ENCODE measurements around the gene AP5Z1. TPM values are rescaled to one million over a fixed set of nuclear protein-coding genes. Genes with fewer than 3 reads are reported as not detected.

AP5Z1 gene
- total RNA-seq, 2 experiments from 2014 or later = 32.8 to 35.0 TPM

DNA sequence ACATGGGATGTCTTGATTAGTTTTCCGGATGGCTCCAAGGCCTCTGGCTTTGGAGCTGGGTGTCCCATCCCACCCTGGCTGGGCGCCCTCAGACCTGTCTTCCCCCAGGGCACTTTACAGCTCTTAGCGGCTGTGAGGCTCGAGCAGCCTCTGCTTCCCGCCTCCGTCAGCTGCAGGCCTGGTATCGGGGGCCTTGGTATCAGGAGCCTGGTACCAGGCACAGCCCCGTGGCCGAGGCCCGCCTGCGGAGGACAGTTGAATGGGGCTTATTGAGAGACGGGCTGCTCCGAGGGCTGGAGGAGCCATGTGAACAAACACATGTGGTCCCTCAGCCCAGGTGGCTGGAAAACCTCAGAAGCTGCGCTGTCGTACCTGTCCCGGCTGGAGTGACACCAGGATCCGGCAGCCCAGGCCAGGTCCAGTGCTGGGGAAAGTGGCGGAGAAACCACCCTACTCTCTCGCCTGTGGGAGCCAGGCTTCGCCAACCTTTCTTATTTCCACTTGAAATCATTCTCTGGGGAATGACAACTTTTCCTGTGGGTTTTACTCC, 23.9 kb upstream of the AP5Z1 start:
- Histone ChIP-seq H3K4me2 (ENCODE audit: low read length) (no peak overlapping the region), H3K4me1 (ENCODE audit: insufficient read depth, low read length, poor library complexity, severe bottlenecking) (no peaks in the 10 kb centered on the region), H2AFZ (ENCODE audit: low read length) (no peak overlapping the region), H3K36me3 (ENCODE audit: insufficient read depth, low read length) (peaks cover 57% of the 10 kb centered on the region), H3K4me3 (ENCODE audit: low read depth, low read length, poor library complexity, severe bottlenecking) (no peak overlapping the region), H3K9me3 (ENCODE audit: low read length) (no peaks in the 10 kb centered on the region), H3K27ac (ENCODE audit: low read depth, low read length, poor library complexity, severe bottlenecking) (no peak overlapping the region), H4K20me1 (ENCODE audit: insufficient read depth, low read length) (no peaks in the 10 kb centered on the region), H3K9me2 (ENCODE audit: insufficient read depth, low read length) (no peaks in the 10 kb centered on the region), H3K79me2 (ENCODE audit: insufficient read depth, low read depth, low read length) (peaks cover 4% of the 10 kb centered on the region; the same call in 1 of the 2 replicates)
- intact Hi-C loops (cut with micrococcal nuclease; ENCODE audit: unreplicated experiment) = no loop called here
- TF ChIP-seq, protein P1, sequence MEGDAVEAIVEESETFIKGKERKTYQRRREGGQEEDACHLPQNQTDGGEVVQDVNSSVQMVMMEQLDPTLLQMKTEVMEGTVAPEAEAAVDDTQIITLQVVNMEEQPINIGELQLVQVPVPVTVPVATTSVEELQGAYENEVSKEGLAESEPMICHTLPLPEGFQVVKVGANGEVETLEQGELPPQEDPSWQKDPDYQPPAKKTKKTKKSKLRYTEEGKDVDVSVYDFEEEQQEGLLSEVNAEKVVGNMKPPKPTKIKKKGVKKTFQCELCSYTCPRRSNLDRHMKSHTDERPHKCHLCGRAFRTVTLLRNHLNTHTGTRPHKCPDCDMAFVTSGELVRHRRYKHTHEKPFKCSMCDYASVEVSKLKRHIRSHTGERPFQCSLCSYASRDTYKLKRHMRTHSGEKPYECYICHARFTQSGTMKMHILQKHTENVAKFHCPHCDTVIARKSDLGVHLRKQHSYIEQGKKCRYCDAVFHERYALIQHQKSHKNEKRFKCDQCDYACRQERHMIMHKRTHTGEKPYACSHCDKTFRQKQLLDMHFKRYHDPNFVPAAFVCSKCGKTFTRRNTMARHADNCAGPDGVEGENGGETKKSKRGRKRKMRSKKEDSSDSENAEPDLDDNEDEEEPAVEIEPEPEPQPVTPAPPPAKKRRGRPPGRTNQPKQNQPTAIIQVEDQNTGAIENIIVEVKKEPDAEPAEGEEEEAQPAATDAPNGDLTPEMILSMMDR (conservative IDR thresholded peaks at IDR 0.05; ENCODE audit: low read length) = no peak
- TF ChIP-seq EZH2phosphoT487 (IDR thresholded peaks at IDR 0.05; ENCODE audit: borderline replicate concordance, low read depth, low read length) = no peak
- DNase-seq (ENCODE audit: low spot score) = no peak
- ChIA-PET CTCF (ENCODE audit: unreplicated experiment) (no interaction called here), POLR2A (no interaction called here)
- no TSS peak for BruUV-seq (replicated peaks)

DNA sequence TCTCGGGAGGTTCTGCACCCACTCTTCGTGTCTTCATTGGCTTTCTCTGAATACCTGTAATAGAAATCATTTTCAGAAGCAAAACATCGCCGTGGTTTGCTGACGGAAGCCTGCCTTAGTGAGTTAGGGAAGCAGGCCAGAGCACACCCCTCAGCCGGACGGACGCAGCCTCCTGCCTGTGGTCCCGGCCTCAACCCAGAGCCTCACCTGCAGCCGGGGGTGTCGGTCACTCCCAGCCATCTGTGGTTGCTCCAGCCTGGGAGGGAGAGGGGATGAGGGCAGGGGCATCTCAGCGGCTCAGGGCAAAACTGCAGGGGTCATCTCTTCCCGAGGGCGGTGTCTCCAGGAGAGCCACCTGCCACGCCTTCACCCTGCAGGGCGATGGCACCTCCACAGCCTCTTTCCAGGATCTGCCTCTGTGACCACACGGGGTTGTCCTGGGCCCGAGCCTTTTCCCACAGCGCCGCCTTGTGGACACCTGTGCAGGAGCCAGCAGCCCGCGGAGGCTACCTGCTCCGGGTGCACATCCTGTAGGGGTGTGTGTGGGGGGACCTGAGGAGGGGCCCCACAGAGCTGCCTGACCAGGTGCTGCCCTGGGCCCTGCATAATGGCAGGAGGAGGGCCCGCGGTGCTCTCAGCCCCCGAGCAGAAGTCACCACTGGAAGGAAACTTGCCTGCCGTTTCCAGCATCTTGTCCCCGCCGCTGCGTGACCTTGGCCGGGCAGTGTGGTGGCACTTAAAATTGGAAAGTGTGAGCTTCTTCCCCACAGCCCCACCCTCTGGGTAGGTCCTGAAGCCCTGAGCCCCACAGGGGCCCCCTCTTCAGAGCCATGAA, 21.6 kb upstream of the AP5Z1 start:
- intact Hi-C loops (cut with micrococcal nuclease; ENCODE audit: unreplicated experiment) = loop anchor here (1.0 kb wide), 1 partner anchor 143 kb away; no protein-coding TSS in a partner anchor
- H3K4me2 ChIP-seq (ENCODE audit: low read length) = no peak overlapping the region
- peak; percentile 71 for DNase-seq (ENCODE audit: low spot score)
- H4K20me1 ChIP-seq (ENCODE audit: insufficient read depth, low read length) = no peaks in the 10 kb centered on the region
- H3K9me3 ChIP-seq (ENCODE audit: low read length) = no peaks in the 10 kb centered on the region
- H3K4me1 ChIP-seq (ENCODE audit: insufficient read depth, low read length, poor library complexity, severe bottlenecking) = no peaks in the 10 kb centered on the region
- H3K9me2 ChIP-seq (ENCODE audit: insufficient read depth, low read length) = no peaks in the 10 kb centered on the region
- ChIA-PET CTCF (ENCODE audit: unreplicated experiment) (no interaction called here), POLR2A (no interaction called here)
- H3K27ac ChIP-seq (ENCODE audit: low read depth, low read length, poor library complexity, severe bottlenecking) = no peak overlapping the region
- H3K4me3 ChIP-seq (ENCODE audit: low read depth, low read length, poor library complexity, severe bottlenecking) = no peak overlapping the region
- H3K36me3 ChIP-seq (ENCODE audit: insufficient read depth, low read length) = peaks cover 57% of the 10 kb centered on the region
- no TSS peak for BruUV-seq (replicated peaks)
- H3K79me2 ChIP-seq (ENCODE audit: insufficient read depth, low read depth, low read length) = no peaks in the 10 kb centered on the region
- H2AFZ ChIP-seq (ENCODE audit: low read length) = no peak overlapping the region
- TF ChIP-seq, protein P1 (conservative IDR thresholded peaks at IDR 0.05; ENCODE audit: low read length) = peak; percentile 82
- no peak for TF ChIP-seq EZH2phosphoT487 (IDR thresholded peaks at IDR 0.05; ENCODE audit: borderline replicate concordance, low read depth, low read length)
